ENCODE results near the gene NBEA. TPM values are rescaled to one million over a fixed set of nuclear protein-coding genes. Genes with fewer than 3 reads are reported as not detected.

The NBEA gene
- total RNA-seq, 2 donors from 2014 or later = 15.2 to 15.9 TPM

DNA sequence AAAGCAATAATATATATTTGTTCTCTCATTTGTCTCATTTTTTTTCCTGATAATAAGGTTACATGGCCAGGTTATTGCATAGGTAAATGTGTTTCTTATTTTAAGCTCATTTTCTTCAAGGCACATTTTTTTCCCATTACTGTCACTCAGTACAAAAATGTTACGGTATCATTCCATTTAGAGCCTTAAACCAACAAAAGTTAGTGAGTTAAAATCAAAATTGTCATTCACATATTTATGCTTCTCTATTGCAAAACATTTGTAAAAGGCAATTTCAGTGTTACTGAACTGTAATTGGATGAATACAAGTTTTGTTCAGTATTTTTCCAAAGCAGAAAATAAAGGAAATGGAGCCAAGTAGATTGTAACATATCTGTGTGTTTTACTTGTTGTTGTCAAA lies 652.0 kb downstream of the NBEA start:
- H3K27me3 ChIP-seq (ENCODE audit: control insufficient read depth, insufficient read depth, low read length, poor library complexity, severe bottlenecking) = peaks cover 97% of the 10 kb centered on the region
- peaks cover 99% of the 10 kb centered on the region for H3K27me3 Mint-ChIP-seq (ENCODE audit: insufficient read depth)
- H3K36me3 ChIP-seq (ENCODE audit: control insufficient read depth, insufficient read depth, low read length) = no peaks in the 10 kb centered on the region
- no peak overlapping the region for H3K4me3 ChIP-seq (ENCODE audit: low read length)
- H3K4me3 Mint-ChIP-seq = no peak overlapping the region
- TF ChIP-seq, protein P1, sequence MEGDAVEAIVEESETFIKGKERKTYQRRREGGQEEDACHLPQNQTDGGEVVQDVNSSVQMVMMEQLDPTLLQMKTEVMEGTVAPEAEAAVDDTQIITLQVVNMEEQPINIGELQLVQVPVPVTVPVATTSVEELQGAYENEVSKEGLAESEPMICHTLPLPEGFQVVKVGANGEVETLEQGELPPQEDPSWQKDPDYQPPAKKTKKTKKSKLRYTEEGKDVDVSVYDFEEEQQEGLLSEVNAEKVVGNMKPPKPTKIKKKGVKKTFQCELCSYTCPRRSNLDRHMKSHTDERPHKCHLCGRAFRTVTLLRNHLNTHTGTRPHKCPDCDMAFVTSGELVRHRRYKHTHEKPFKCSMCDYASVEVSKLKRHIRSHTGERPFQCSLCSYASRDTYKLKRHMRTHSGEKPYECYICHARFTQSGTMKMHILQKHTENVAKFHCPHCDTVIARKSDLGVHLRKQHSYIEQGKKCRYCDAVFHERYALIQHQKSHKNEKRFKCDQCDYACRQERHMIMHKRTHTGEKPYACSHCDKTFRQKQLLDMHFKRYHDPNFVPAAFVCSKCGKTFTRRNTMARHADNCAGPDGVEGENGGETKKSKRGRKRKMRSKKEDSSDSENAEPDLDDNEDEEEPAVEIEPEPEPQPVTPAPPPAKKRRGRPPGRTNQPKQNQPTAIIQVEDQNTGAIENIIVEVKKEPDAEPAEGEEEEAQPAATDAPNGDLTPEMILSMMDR (conservative IDR thresholded peaks at IDR 0.05) = no peak
- no peaks in the 10 kb centered on the region for H3K9me3 ChIP-seq (ENCODE audit: control insufficient read depth, low read length)
- H3K36me3 Mint-ChIP-seq (ENCODE audit: low read depth) = no peaks in the 10 kb centered on the region
- no peaks in the 10 kb centered on the region for H3K9me3 Mint-ChIP-seq
- DNase-seq = no peak
- no peak overlapping the region for H3K9ac ChIP-seq (ENCODE audit: extremely low read depth, low read length, poor library complexity, severe bottlenecking)
- H3K4me1 Mint-ChIP-seq = peaks cover 6% of the 10 kb centered on the region
- peaks cover 5% of the 10 kb centered on the region for H3K4me1 ChIP-seq (ENCODE audit: control insufficient read depth, insufficient read depth, low read length)
- no peak overlapping the region for H3K27ac ChIP-seq (ENCODE audit: low read depth, low read length)
- 83 to 94% methylated on average over 1 of the region's 1 CpG for WGBS, 2 experiments (ENCODE audit: insufficient coverage in 1 of 2, insufficient read length in 1 of 2)
- H3K27ac Mint-ChIP-seq = no peak overlapping the region

- H3K27ac Mint-ChIP-seq = no peak overlapping the region
- Histone ChIP-seq H3K27ac (ENCODE audit: low read depth, low read length) (no peak overlapping the region), H3K9me3 (ENCODE audit: control insufficient read depth, low read length) (no peaks in the 10 kb centered on the region), H3K36me3 (ENCODE audit: control insufficient read depth, insufficient read depth, low read length) (no peaks in the 10 kb centered on the region), H3K9ac (ENCODE audit: extremely low read depth, low read length, poor library complexity, severe bottlenecking) (no peak overlapping the region), H3K4me1 (ENCODE audit: control insufficient read depth, insufficient read depth, low read length) (peaks cover 11% of the 10 kb centered on the region), H3K27me3 (ENCODE audit: control insufficient read depth, insufficient read depth, low read length, poor library complexity, severe bottlenecking) (peaks cover 90% of the 10 kb centered on the region), H3K4me3 (ENCODE audit: low read length) (no peak overlapping the region)
- H3K36me3 Mint-ChIP-seq (ENCODE audit: low read depth) = no peaks in the 10 kb centered on the region
- no peaks in the 10 kb centered on the region for H3K9me3 Mint-ChIP-seq
- no peak for DNase-seq
- no peak overlapping the region for H3K4me3 Mint-ChIP-seq
- peaks cover 7% of the 10 kb centered on the region for H3K4me1 Mint-ChIP-seq
- peaks cover 95% of the 10 kb centered on the region for H3K27me3 Mint-ChIP-seq (ENCODE audit: insufficient read depth)
- TF ChIP-seq, protein P1 (conservative IDR thresholded peaks at IDR 0.05) = no peak
Observed at GRCh38 chr13:35595181-35595580, 653.1 kb downstream of the NBEA start.

- H3K27ac Mint-ChIP-seq = no peak overlapping the region
- no peak overlapping the region for H3K4me3 ChIP-seq (ENCODE audit: low read length)
- H3K36me3 Mint-ChIP-seq (ENCODE audit: low read depth) = no peaks in the 10 kb centered on the region
- no peaks in the 10 kb centered on the region for H3K9me3 ChIP-seq (ENCODE audit: control insufficient read depth, low read length)
- H3K36me3 ChIP-seq (ENCODE audit: control insufficient read depth, insufficient read depth, low read length) = no peaks in the 10 kb centered on the region
- peaks cover 91% of the 10 kb centered on the region for H3K27me3 Mint-ChIP-seq (ENCODE audit: insufficient read depth)
- DNase-seq = no peak
- H3K4me3 Mint-ChIP-seq = no peak overlapping the region
- H3K27ac ChIP-seq (ENCODE audit: low read depth, low read length) = no peak overlapping the region
- 96 to 98% methylated on average over 3 to 5 of the region's 5 CpGs for WGBS, 2 experiments (ENCODE audit: insufficient coverage in 1 of 2, insufficient read length in 1 of 2)
- H3K9me3 Mint-ChIP-seq = no peaks in the 10 kb centered on the region
- H3K9ac ChIP-seq (ENCODE audit: extremely low read depth, low read length, poor library complexity, severe bottlenecking) = no peak overlapping the region
- peaks cover 11% of the 10 kb centered on the region for H3K4me1 ChIP-seq (ENCODE audit: control insufficient read depth, insufficient read depth, low read length)
- H3K27me3 ChIP-seq (ENCODE audit: control insufficient read depth, insufficient read depth, low read length, poor library complexity, severe bottlenecking) = peaks cover 77% of the 10 kb centered on the region
- H3K4me1 Mint-ChIP-seq = peaks cover 9% of the 10 kb centered on the region
- TF ChIP-seq, protein P1 (conservative IDR thresholded peaks at IDR 0.05) = no peak
Observed at GRCh38 chr13:35596321-35597030, 654.4 kb downstream of the NBEA start.
